Stomach (tissue), 9 donors: Measurements from ENCODE around the gene IQCE. TPM values are rescaled to one million over a fixed set of nuclear protein-coding genes. Genes with fewer than 3 reads are reported as not detected.
"Not testable (repeated sequence)": the region's sequence is repeated elsewhere in the genome, so short reads cannot be mapped to it uniquely, and the experiment has no call there.

ENCODE experiments used
- DNase-seq, 2 donors: peaks; one replicate each; pipeline versions ENCODE4 v3.0.0 to v3.0.0-alpha.2; 2013 to 2019
- H3K27ac ChIP-seq, 5 donors: fragments of 200-600 bp in 4 of 5; sonication (generic) in 4 of 5; one replicate each; pipeline ENCODE4 v1.5.1; 2013 to 2019; ENCODE audit warnings: mild to moderate bottlenecking in 1 of 5, moderate library complexity in 1 of 5
- H3K27me3 ChIP-seq, 3 donors: fragments of 200-600 bp; sonication (generic); one replicate each; pipeline ENCODE4 v1.5.1; 2017 to 2019; ENCODE audit warnings: mixed run types in 1 of 3
- H3K36me3 ChIP-seq, 4 donors: fragments of 200-600 bp; sonication (generic); 1 replicate in 3 of 4; 2 replicates in 1 of 4; pipeline ENCODE4 v1.5.1; 2016 to 2019
- H3K4me1 ChIP-seq, 4 donors: fragments of 200-600 bp; sonication (generic); one replicate each; pipeline ENCODE4 v1.5.1; 2016 to 2019
- H3K4me3 ChIP-seq, 4 donors: fragments of 200-600 bp; sonication (generic) in 3 of 4; one replicate each; pipeline ENCODE4 v1.5.1; 2016 to 2019; ENCODE audit warnings: mild to moderate bottlenecking in 1 of 4
- H3K9me3 ChIP-seq, 4 donors: fragments of 200-600 bp; sonication (generic); one replicate each; pipeline ENCODE4 v1.5.1; 2016 to 2019
- EP300 ChIP-seq: sonication (generic); formaldehyde crosslinking; IDR thresholded peaks from one replicate; pipeline ENCODE4 v1.6.1; 2017; ENCODE audit warnings: antibody characterized with exemption
- POLR2A ChIP-seq, 4 donors: fragments of 450-650 bp; IDR thresholded peaks; one replicate each; pipeline ENCODE4 v1.6.1; 2016; ENCODE audit warnings: antibody characterized with exemption in 4 of 4, control low read depth in 2 of 4, mild to moderate bottlenecking in 1 of 4, moderate library complexity in 1 of 4
- POLR2AphosphoS5 ChIP-seq, 3 donors: sonication (generic); formaldehyde crosslinking; IDR thresholded peaks; one replicate each; pipeline ENCODE4 v1.6.1; 2016; ENCODE audit warnings: antibody characterized with exemption in 3 of 3
- WGBS, 5 donors: extraction: QIAGEN DNeasy Blood & Tissue Kit in 3 of 5; methylation state at CpG; one replicate each; pipeline versions ENCODE4 v1.1.5 to v1.1.7; 2013 to 2018; 5-methylcytosine and 5-hydroxymethylcytosine counted together
- intact Hi-C: fragments of 100-400 bp; cut with DNase I; formaldehyde crosslinking; loops from one replicate; pipeline ENCODE4 v1.15.1; 2023; ENCODE audit warnings: low total_unique reads
- polyA plus RNA-seq, 3 donors: library from polyadenylated mRNA; stranded (reverse); fragments of 200-250 nt; gene quantifications; one replicate each; pipeline ENCODE4 v1.2.3, GENCODE V29; 2013
- total RNA-seq, 5 donors: library from RNA; depleted of rRNA; stranded (reverse); fragments of >200 nt; gene quantifications; one replicate each; pipeline versions ENCODE4 v1.1.0 to v1.2.3, GENCODE V29; 2014 to 2016
- TF ChIP-seq, protein P1 (sequence below), 7 experiments: fragments of 450-650 bp in 4 of 7; fragments of 200-600 bp in 3 of 7; sonication (generic) in 3 of 7; IDR thresholded peaks; one replicate each; pipeline ENCODE4 v1.5.1; 2016 to 2019; ENCODE audit warnings: antibody characterized with exemption in 7 of 7, control low read depth in 2 of 7, mild to moderate bottlenecking in 1 of 7
- donor health status: healthy with polysubstance abuse.
- donor health status: Bipolar disorder and iron deficiency.
- donor health status: healthy.

Gene IQCE
- total and polyA plus RNA-seq, 8 donors, result 1.8 to 248 (median 10.9) TPM

DNA sequence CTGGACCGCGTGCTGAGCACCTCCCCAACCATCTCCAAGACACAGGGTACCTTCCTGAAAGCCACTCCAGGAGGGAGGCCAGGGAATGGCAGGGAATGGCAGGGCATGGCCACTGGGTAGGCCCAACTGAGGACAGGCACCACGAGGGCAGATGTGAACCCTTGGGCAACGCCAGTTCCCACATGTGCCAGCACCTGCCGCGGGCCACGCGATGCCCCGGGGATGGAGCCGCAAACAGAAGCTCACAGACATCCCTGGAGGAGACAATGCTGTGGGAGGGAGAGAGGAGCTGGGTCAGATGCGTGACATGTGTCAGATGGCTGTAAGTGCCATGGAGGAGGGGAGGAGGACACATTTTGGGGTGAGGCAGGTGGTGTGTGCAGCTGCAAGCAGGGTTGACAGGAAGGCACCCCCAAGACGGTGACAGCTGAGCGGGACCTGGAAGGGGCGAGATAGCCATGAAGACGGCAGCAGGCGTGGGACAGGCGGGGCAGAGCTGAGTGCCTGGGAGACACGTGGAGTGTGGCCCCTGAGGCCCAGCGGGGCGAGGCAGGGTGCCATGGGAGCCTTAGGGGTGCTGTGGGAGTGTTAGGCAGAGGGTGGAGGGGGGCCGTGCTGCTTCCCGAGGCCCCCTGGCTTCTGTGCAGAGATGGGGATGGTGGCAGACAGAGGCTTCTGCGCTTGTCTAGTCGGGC is 27.7 kb downstream of the IQCE start:
- Histone ChIP-seq H3K27ac (no peak overlapping the region), H3K36me3 (peaks cover 34 to 93% (median 82%) of the 10 kb centered on the region in 4 donors), H3K4me3 (no peak overlapping the region), H3K4me1 (no peaks in the 10 kb centered on the region), H3K27me3 (no peaks in the 10 kb centered on the region), H3K9me3 (no peaks in the 10 kb centered on the region)
- TF ChIP-seq POLR2A (IDR thresholded peaks at IDR 0.05) (no peak), EP300 (no peak), POLR2AphosphoS5 (IDR thresholded peaks at IDR 0.05) (no peak)
- TF ChIP-seq, protein P1, sequence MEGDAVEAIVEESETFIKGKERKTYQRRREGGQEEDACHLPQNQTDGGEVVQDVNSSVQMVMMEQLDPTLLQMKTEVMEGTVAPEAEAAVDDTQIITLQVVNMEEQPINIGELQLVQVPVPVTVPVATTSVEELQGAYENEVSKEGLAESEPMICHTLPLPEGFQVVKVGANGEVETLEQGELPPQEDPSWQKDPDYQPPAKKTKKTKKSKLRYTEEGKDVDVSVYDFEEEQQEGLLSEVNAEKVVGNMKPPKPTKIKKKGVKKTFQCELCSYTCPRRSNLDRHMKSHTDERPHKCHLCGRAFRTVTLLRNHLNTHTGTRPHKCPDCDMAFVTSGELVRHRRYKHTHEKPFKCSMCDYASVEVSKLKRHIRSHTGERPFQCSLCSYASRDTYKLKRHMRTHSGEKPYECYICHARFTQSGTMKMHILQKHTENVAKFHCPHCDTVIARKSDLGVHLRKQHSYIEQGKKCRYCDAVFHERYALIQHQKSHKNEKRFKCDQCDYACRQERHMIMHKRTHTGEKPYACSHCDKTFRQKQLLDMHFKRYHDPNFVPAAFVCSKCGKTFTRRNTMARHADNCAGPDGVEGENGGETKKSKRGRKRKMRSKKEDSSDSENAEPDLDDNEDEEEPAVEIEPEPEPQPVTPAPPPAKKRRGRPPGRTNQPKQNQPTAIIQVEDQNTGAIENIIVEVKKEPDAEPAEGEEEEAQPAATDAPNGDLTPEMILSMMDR (IDR thresholded peaks at IDR 0.05), result no peak
- intact Hi-C loops, result no loop called here
- DNase-seq, result no peak
- WGBS, 5 donors, result 89 to 94% (median 92%) methylated on average over 22 to 24 of the region's 24 CpGs

DNA sequence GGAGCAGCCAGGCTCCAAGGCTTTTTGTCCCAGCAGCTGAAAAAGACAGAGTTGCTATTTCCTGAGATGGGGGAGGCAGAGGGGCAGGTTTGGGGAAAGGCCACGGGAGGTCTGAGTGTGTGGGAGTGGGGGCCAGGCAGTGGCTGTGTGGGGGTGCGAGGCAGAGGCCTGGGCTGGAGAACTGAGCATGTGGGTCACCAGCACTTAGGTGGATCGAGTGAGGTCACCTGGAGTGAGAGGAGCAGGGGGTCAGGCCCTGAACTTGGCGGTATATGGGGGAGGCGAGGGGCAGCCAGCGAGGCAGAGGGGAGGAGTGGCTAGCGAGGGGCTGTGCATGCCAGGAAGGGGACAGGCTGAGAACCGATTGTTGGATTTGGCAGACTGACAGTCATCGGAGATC is 28.4 kb downstream of the IQCE start:
- DNase-seq, result no peak
- Histone ChIP-seq H3K36me3 (peaks cover 34 to 96% (median 87%) of the 10 kb centered on the region in 4 donors), H3K27me3 (no peaks in the 10 kb centered on the region), H3K27ac (no peak overlapping the region), H3K4me1 (no peaks in the 10 kb centered on the region), H3K9me3 (no peaks in the 10 kb centered on the region), H3K4me3 (no peak overlapping the region)
- 85 to 96% (median 92%) methylated on average over 9 of the region's 9 CpGs for WGBS, 5 donors
- no peak for TF ChIP-seq EP300
- TF ChIP-seq POLR2A (IDR thresholded peaks at IDR 0.05), result no peak
- TF ChIP-seq, protein P1 (IDR thresholded peaks at IDR 0.05), result no peak
- no peak for TF ChIP-seq POLR2AphosphoS5 (IDR thresholded peaks at IDR 0.05)
- intact Hi-C loops, result no loop called here

DNA sequence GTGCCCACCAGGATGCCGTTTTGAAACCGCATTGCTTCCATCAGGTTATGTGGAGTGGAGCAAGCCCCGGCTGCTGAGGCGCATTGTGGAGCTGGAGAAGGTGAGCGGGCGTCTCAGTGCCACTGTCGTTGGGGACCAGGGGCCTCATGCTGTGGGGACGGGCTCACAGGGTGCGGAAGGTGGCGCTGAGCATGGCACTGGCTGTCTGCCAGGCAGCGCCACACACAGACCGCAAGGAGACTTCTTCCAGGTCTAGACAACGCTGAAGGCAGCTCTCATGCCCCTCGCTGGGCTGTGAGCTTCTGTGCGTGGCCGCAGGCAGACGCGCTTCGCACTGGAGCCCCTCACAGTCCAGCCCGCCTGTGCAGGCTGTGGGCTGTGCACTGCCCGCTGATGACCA is 29.0 kb downstream of the IQCE start:
- Histone ChIP-seq H3K36me3 (peaks cover 38 to 96% (median 90%) of the 10 kb centered on the region in 4 donors), H3K4me3 (no peak overlapping the region), H3K27ac (no peak overlapping the region), H3K9me3 (no peaks in the 10 kb centered on the region), H3K4me1 (no peaks in the 10 kb centered on the region), H3K27me3 (no peaks in the 10 kb centered on the region)
- no peak for TF ChIP-seq POLR2AphosphoS5 (IDR thresholded peaks at IDR 0.05)
- TF ChIP-seq POLR2A (IDR thresholded peaks at IDR 0.05), result no peak
- TF ChIP-seq, protein P1 (IDR thresholded peaks at IDR 0.05), result no peak
- no peak for TF ChIP-seq EP300
- WGBS, 5 donors, result 93 to 97% (median 95%) methylated on average over 12 to 21 of the region's 21 CpGs
- intact Hi-C loops, result no loop called here
- no peak for DNase-seq

DNA sequence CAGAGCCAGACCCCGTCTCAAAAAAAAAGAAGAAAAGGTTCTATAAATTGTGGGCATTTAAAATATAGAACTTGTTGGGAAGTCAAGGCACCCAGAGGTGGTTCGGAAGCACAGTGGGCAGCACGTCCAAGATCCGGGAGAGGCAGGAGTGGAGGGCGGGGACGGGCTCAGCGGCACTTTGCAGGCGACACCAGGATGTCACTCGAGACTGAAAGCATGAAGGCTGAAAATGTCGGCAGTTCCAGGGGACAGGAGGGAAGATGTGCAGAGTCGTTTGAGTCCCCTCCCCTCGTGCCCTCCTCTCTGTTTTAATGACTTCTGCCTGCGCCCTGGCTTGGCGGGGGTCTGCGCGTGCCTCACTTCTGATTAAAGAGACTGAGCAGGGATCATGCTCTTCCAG is 30.6 kb downstream of the IQCE start:
- DNase-seq, result no peak
- Histone ChIP-seq H3K27me3 (no peaks in the 10 kb centered on the region), H3K36me3 (peaks cover 42 to 100% (median 98%) of the 10 kb centered on the region in 4 donors), H3K9me3 (no peaks in the 10 kb centered on the region), H3K4me1 (no peaks in the 10 kb centered on the region), H3K27ac (no peak overlapping the region), H3K4me3 (no peak overlapping the region)
- 93 to 95% (median 94%) methylated on average over 16 of the region's 16 CpGs for WGBS, 5 donors
- intact Hi-C loops, result no loop called here
- TF ChIP-seq POLR2A (IDR thresholded peaks at IDR 0.05) (no peak), POLR2AphosphoS5 (IDR thresholded peaks at IDR 0.05) (no peak), EP300 (no peak)
- TF ChIP-seq, protein P1 (IDR thresholded peaks at IDR 0.05), result no peak

DNA sequence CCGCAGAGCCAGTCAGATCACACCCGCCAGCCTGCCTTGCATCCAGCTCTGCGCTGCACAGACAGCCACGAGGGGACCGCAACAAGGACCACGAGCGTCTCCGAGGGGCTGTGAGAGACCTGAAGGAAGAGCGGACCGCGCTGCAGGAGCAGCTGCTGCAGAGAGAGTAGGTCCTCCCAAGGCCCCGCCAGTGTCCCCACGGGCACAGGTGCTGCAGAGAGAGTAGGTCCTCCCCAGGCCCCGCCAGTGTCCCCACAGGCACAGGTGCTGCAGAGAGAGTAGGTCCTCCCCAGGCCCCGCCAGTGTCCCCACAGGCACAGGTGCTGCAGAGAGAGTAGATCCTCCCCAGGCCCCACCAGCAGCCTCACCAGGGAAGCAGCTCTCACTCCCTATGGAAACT is 31.2 kb downstream of the IQCE start:
- H3K4me3 ChIP-seq, H3K27ac ChIP-seq, H3K27me3 ChIP-seq, H3K9me3 ChIP-seq, intact Hi-C loops, DNase-seq, H3K4me1 ChIP-seq: not testable (repeated sequence)
- WGBS, 5 donors, result 87 to 96% (median 94%) methylated on average over 10 to 15 of the region's 15 CpGs
- peaks cover 36 to 100% (median 98%) of the 10 kb centered on the region in 4 donors for H3K36me3 ChIP-seq
